B cell (primary cell): Measurements from ENCODE around the gene BLCAP. TPM values are rescaled to one million over a fixed set of nuclear protein-coding genes. Genes with fewer than 3 reads are reported as not detected.

ENCODE experiments used
- ATAC-seq: fragments of 200-7000 bp; cut with Tn5 transposase; one replicate; pipeline ENCODE4 v1.10.0; 2021; ENCODE audit warnings: low read depth, mild to moderate bottlenecking, moderate number of reproducible peaks, moderate library complexity
- CTCF ChIA-PET: fragments of 350-600 bp; sonication (Branson Sonifier 250); formaldehyde crosslinking; loops from one replicate; lab custom pipeline; 2021; ENCODE audit warnings: antibody characterized with exemption, inconsistent platforms; lab: Charles Lee
- POLR2A ChIA-PET: fragments of 350-600 bp; sonication (Branson Sonifier 250); formaldehyde crosslinking; loops from one replicate; lab custom pipeline; 2021; ENCODE audit warnings: antibody characterized with exemption; lab: Charles Lee
- DNase-seq: peaks from one replicate; pipeline ENCODE4 v3.0.0; 2013
- H2AFZ ChIP-seq: 2 replicates; pipeline ENCODE4 v1.6.1; 2012; ENCODE audit warnings: mild to moderate bottlenecking, low read depth, low read length; ENCODE audit not compliant: insufficient read depth, poor library complexity, severe bottlenecking
- H3K27ac ChIP-seq, 2 donors: 1 replicate in 1 of 2; 2 replicates in 1 of 2; pipeline ENCODE4 v1.5.1; 2012 to 2013; ENCODE audit warnings: low read length in 2 of 2, mild to moderate bottlenecking in 2 of 2, moderate library complexity in 1 of 2
- H3K27me3 ChIP-seq, 4 experiments: fragments of 200-600 bp in 1 of 4; sonication (generic) in 1 of 4; replicated peaks in 1 of 4; 1 replicate in 2 of 4; 2 replicates in 2 of 4; pipeline versions ENCODE4 v1.6.1 to v1.7.0; 2013 to 2016; ENCODE audit warnings: low read length in 3 of 4, mild to moderate bottlenecking in 2 of 4, mixed read lengths in 1 of 4, moderate library complexity in 1 of 4; ENCODE audit not compliant: insufficient read depth in 4 of 4, control insufficient read depth in 3 of 4; ENCODE audit errors: control extremely low read depth in 1 of 4
- H3K36me3 ChIP-seq, 2 experiments: replicated peaks in 1 of 2; 1 replicate in 1 of 2; 2 replicates in 1 of 2; pipeline versions ENCODE4 v1.6.1 to v1.7.1; 2013; ENCODE audit warnings: low read length in 1 of 2; ENCODE audit not compliant: insufficient read depth in 2 of 2, control insufficient read depth in 1 of 2; ENCODE audit errors: control extremely low read depth in 1 of 2, extremely low read depth in 1 of 2
- H3K4me1 ChIP-seq, 2 donors: fragments of 200-600 bp in 1 of 2; sonication (generic) in 1 of 2; 1 replicate in 1 of 2; 2 replicates in 1 of 2; pipeline versions ENCODE4 v1.5.1 to v1.6.1; 2013 to 2017; ENCODE audit warnings: low read length in 2 of 2; ENCODE audit not compliant: control insufficient read depth in 2 of 2, insufficient read depth in 2 of 2
- H3K4me2 ChIP-seq: replicated peaks from 2 replicates; pipeline ENCODE3; 2012; ENCODE audit warnings: mild to moderate bottlenecking, low read depth, low read length; ENCODE audit not compliant: poor library complexity, severe bottlenecking
- H3K4me3 ChIP-seq, 5 experiments: fragments of 200-600 bp in 1 of 5; sonication (generic) in 1 of 5; 1 replicate in 3 of 5; 2 replicates in 2 of 5; pipeline versions ENCODE4 v1.5.1 to v1.7.0; 2011 to 2016; ENCODE audit warnings: low read length in 4 of 5, mild to moderate bottlenecking in 4 of 5, low read depth in 2 of 5, control low read depth in 1 of 5, moderate library complexity in 1 of 5; ENCODE audit not compliant: insufficient read depth in 1 of 5; ENCODE audit errors: control extremely low read depth in 1 of 5, extremely low read depth in 1 of 5
- H3K79me2 ChIP-seq: fragments of 200-600 bp; sonication (generic); one replicate; pipeline ENCODE4 v1.6.0; 2016; ENCODE audit warnings: low read length; ENCODE audit not compliant: control insufficient read depth, insufficient read depth
- H3K9ac ChIP-seq: fragments of 200-600 bp; sonication (generic); 2 replicates; pipeline ENCODE4 v1.6.1; 2017; ENCODE audit warnings: mild to moderate bottlenecking, low read length, moderate library complexity
- H3K9me3 ChIP-seq, 3 donors: one replicate each; pipeline versions ENCODE4 v1.6.1 to v1.7.1; 2013; ENCODE audit warnings: low read length in 2 of 3; ENCODE audit not compliant: control insufficient read depth in 2 of 3, insufficient read depth in 1 of 3; ENCODE audit errors: control extremely low read depth in 1 of 3
- H4K20me1 ChIP-seq: 2 replicates; pipeline ENCODE4 v1.6.0; 2012; ENCODE audit warnings: mild to moderate bottlenecking, low read length; ENCODE audit not compliant: insufficient read depth, control insufficient read depth, poor library complexity, severe bottlenecking
- H3K27ac Mint-ChIP-seq: one replicate; pipeline ENCODE4 v1.8.0; 2021; ENCODE audit warnings: mixed read lengths
- H3K27me3 Mint-ChIP-seq: one replicate; pipeline ENCODE4 v1.8.0; 2021; ENCODE audit warnings: mixed read lengths
- H3K4me1 Mint-ChIP-seq: one replicate; pipeline ENCODE4 v1.8.0; 2021; ENCODE audit warnings: mixed read lengths
- H3K4me3 Mint-ChIP-seq: one replicate; pipeline ENCODE4 v1.8.0; 2021; ENCODE audit warnings: mixed read lengths
- H3K9me3 Mint-ChIP-seq: one replicate; pipeline ENCODE4 v1.8.0; 2022; ENCODE audit warnings: mixed read lengths; ENCODE audit not compliant: insufficient read depth
- EZH2 ChIP-seq: IDR thresholded peaks from 2 replicates; pipeline ENCODE4 v1.6.1; 2012; ENCODE audit warnings: borderline replicate concordance, low read depth, mild to moderate bottlenecking, moderate library complexity, low read length; ENCODE audit not compliant: insufficient read depth, poor library complexity, severe bottlenecking
- WGBS: methylation state at CpG from one replicate; pipeline ENCODE4 v1.1.5; 2013; ENCODE audit warnings: missing lambda C conversion rate; ENCODE audit not compliant: insufficient coverage; 5-methylcytosine and 5-hydroxymethylcytosine counted together
- intact Hi-C: fragments of 100-400 bp; cut with micrococcal nuclease; formaldehyde crosslinking; loops from one replicate; pipeline ENCODE4 v1.10.0; 2022
- polyA plus RNA-seq: library from polyadenylated mRNA; depleted of rRNA; stranded (reverse); fragments of >200 nt; gene quantifications from 2 replicates; pipeline ENCODE4 v1.2.3, GENCODE V29; 2012
- total RNA-seq, 2 donors: library from RNA; stranded (reverse); fragments of 120-200 nt in 1 of 2; gene quantifications; 1 replicate in 1 of 2; 2 replicates in 1 of 2; pipeline versions ENCODE4 v1.2.3 to v1.2.4, GENCODE V29; 2013 to 2022
- TF ChIP-seq, protein P1 (sequence below): fragments of 200-600 bp; IDR thresholded peaks from one replicate; pipeline ENCODE4 v1.8.0; 2022; ENCODE audit warnings: antibody characterized with exemption, mild to moderate bottlenecking

Gene BLCAP
- total and polyA plus RNA-seq, 2 donors (not counting 1 experiment from before 2014, with no cell fraction given), result 56.2 to 188 TPM

DNA sequence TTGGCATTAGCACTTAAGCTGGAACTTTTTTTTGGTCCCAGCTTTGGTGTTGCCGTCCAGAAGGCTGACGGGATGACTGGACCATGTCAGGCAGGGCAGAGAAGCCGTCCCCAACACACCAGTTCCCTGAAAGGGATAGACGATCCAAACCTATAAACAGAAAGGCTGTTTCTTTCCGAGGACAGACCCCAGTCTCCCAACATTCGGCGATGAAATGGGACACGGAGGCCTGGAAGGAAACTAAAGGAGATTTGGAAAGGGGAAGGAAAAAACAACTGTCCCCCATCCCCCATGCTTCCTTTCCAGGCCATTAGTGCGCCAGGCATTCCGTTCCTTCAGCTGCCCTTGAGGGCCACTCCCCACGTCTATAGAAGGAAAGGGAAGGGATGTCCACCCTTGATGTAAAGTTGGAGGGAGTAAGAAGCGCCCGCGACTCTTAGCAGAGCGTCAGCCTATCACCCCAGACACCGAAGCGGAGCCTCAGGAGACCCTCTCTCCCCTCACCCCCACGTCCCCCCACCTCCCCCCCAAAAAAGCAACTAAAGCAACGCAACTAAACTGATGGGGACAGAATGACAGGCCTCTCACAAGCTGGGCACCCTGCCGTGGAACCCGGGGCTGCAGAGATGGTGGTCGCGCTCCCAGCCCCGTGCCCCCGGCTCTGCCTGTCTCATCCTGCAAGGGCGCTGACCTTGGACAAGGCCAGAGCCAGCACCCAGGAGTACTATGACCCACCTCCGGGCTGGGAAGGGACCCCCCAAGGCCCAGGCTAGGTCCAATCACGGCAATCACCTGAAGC lies 638 bp downstream of the BLCAP start:
- H3K9ac ChIP-seq, result peak overlapping the region; percentile 97
- WGBS, result 1% methylated on average over 11 of the region's 28 CpGs
- Mint-ChIP-seq H3K4me3 (peak overlapping the region; percentile 89), H3K27me3 (no peaks in the 10 kb centered on the region), H3K9me3 (no peaks in the 10 kb centered on the region), H3K27ac (peak overlapping the region; percentile 100), H3K4me1 (peaks cover 54% of the 10 kb centered on the region)
- peak overlapping the region; percentile 82 to 99 (median 96) for H3K4me3 ChIP-seq
- peaks cover 0 to 8% of the 10 kb centered on the region in 2 experiments for H3K36me3 ChIP-seq
- DNase-seq (peak; percentile 35), ATAC-seq (no peak)
- peak overlapping the region; percentile 100 for H3K27ac ChIP-seq
- CTCF ChIA-PET, result interaction anchor here (0.6 to 9.8 kb wide), 3 partner anchors 257 to 331 kb away, joined by 4 to 307 read pairs (median 5); no protein-coding TSS in a partner anchor
- H3K9me3 ChIP-seq, result no peaks in the 10 kb centered on the region
- peak overlapping the region; percentile 98 for H2AFZ ChIP-seq
- no peaks in the 10 kb centered on the region for H3K27me3 ChIP-seq
- peaks cover 53% of the 10 kb centered on the region for H4K20me1 ChIP-seq
- H3K4me1 ChIP-seq, result peaks cover 36 to 41% of the 10 kb centered on the region in 2 donors
- POLR2A ChIA-PET, result interaction anchor here (0.6 to 1.3 kb wide), 4 partner anchors 118 to 348 kb away, joined by 3 to 5 read pairs (median 4); partner anchors contain the start of genes MROH8 and RPN2
- intact Hi-C loops, result loop anchor here (1.0 to 10.0 kb wide), 6 partner anchors 7 to 520 kb away; partner anchors contain the start of genes CTNNBL1, MROH8 and RPN2
- peaks cover 70% of the 10 kb centered on the region for H3K79me2 ChIP-seq
- peak overlapping the region; percentile 96 for H3K4me2 ChIP-seq
- no peak for TF ChIP-seq EZH2
- TF ChIP-seq, protein P1, sequence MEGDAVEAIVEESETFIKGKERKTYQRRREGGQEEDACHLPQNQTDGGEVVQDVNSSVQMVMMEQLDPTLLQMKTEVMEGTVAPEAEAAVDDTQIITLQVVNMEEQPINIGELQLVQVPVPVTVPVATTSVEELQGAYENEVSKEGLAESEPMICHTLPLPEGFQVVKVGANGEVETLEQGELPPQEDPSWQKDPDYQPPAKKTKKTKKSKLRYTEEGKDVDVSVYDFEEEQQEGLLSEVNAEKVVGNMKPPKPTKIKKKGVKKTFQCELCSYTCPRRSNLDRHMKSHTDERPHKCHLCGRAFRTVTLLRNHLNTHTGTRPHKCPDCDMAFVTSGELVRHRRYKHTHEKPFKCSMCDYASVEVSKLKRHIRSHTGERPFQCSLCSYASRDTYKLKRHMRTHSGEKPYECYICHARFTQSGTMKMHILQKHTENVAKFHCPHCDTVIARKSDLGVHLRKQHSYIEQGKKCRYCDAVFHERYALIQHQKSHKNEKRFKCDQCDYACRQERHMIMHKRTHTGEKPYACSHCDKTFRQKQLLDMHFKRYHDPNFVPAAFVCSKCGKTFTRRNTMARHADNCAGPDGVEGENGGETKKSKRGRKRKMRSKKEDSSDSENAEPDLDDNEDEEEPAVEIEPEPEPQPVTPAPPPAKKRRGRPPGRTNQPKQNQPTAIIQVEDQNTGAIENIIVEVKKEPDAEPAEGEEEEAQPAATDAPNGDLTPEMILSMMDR, result no peak
